SK-N-SH (cell line): ENCODE results near the gene MAGI2. TPM values are rescaled to one million over a fixed set of nuclear protein-coding genes. Genes with fewer than 3 reads are reported as not detected.

Experiments
- CTCF ChIA-PET: fragments of 300-600, 350-600 bp; formaldehyde crosslinking; extraction: SDS; loops from one replicate; lab custom pipeline; 2021; lab: Yijun Ruan, JAX
- POLR2A ChIA-PET: fragments of 350-600 bp; sonication (Branson Sonifier 250); formaldehyde crosslinking; extraction: SDS; loops from one replicate; lab custom pipeline; 2020; ENCODE audit warnings: antibody characterized with exemption, inconsistent platforms; lab: Yijun Ruan, JAX
- DNase-seq: peaks from one replicate; pipeline ENCODE4 v3.0.0; 2012
- H2AFZ ChIP-seq: fragments of 200-600 bp; sonication (generic); 2 replicates; pipeline ENCODE4 v1.8.1; 2016; ENCODE audit warnings: antibody characterized with exemption, mild to moderate bottlenecking, low read depth
- H3F3A ChIP-seq: fragments of 200-600 bp; sonication (generic); replicated peaks from 2 replicates; pipeline ENCODE3; 2016; ENCODE audit warnings: antibody characterized with exemption, mild to moderate bottlenecking; ENCODE audit not compliant: insufficient read depth
- H3K27ac ChIP-seq, 2 experiments: fragments of 200-500 bp in 1 of 2; fragments of 200-600 bp in 1 of 2; sonication (Bioruptor generic) in 1 of 2; sonication (generic), shearing (Covaris generic) in 1 of 2; 2 replicates each; pipeline versions ENCODE4 v1.5.1 to v1.6.1; 2014 to 2016; ENCODE audit warnings: low read depth in 2 of 2, inconsistent platforms in 1 of 2, low read length in 1 of 2, mild to moderate bottlenecking in 1 of 2, mixed read lengths in 1 of 2
- H3K27me3 ChIP-seq: fragments of 200-600 bp; sonication (generic), shearing (Covaris generic); 2 replicates; pipeline ENCODE4 v1.6.1; 2016; ENCODE audit warnings: mixed run types; ENCODE audit not compliant: insufficient read depth
- H3K36me3 ChIP-seq, 2 experiments: fragments of 200-500 bp in 1 of 2; fragments of 200-600 bp in 1 of 2; sonication (Bioruptor generic) in 1 of 2; sonication (generic) in 1 of 2; replicated peaks in 1 of 2; 2 replicates each; pipeline versions ENCODE3 to v1.5.1; 2014 to 2016; ENCODE audit warnings: low read length in 1 of 2, mild to moderate bottlenecking in 1 of 2; ENCODE audit not compliant: insufficient read depth in 2 of 2, control insufficient read depth in 1 of 2
- H3K4me1 ChIP-seq, 2 experiments: fragments of 200-500 bp in 1 of 2; fragments of 200-600 bp in 1 of 2; sonication (Bioruptor generic) in 1 of 2; sonication (generic), shearing (Covaris generic) in 1 of 2; 2 replicates each; pipeline versions ENCODE4 v1.5.1 to v1.6.1; 2014 to 2016; ENCODE audit warnings: low read depth in 1 of 2, low read length in 1 of 2, mixed run types in 1 of 2; ENCODE audit not compliant: insufficient read depth in 2 of 2, control insufficient read depth in 1 of 2
- H3K4me2 ChIP-seq: fragments of 200-600 bp; sonication (generic), shearing (Covaris generic); 2 replicates; pipeline ENCODE4 v1.6.1; 2017; ENCODE audit warnings: mixed run types
- H3K4me3 ChIP-seq, 2 experiments: fragments of 200-500 bp in 1 of 2; fragments of 200-600 bp in 1 of 2; sonication (Bioruptor generic) in 1 of 2; sonication (generic), shearing (Covaris generic) in 1 of 2; 2 replicates each; pipeline versions ENCODE4 v1.5.1 to v1.8.1; 2014 to 2016; ENCODE audit warnings: low read depth in 2 of 2, inconsistent platforms in 1 of 2, low read length in 1 of 2, mild to moderate bottlenecking in 1 of 2, mixed read lengths in 1 of 2, moderate library complexity in 1 of 2
- H3K79me2 ChIP-seq: fragments of 200-600 bp; sonication (generic); 2 replicates; pipeline ENCODE4 v1.8.1; 2017; ENCODE audit warnings: mild to moderate bottlenecking; ENCODE audit not compliant: insufficient read depth
- H3K9ac ChIP-seq: fragments of 200-600 bp; sonication (generic); 2 replicates; pipeline ENCODE4 v1.6.1; 2017; ENCODE audit warnings: mixed run types
- H3K9me2 ChIP-seq: fragments of 200-600 bp; sonication (generic); 2 replicates; pipeline ENCODE4 v1.6.1; 2017; ENCODE audit warnings: mixed run types
- H3K9me3 ChIP-seq: fragments of 200-600 bp; sonication (generic); 2 replicates; pipeline ENCODE4 v1.6.1; 2017; ENCODE audit warnings: mixed run types, mild to moderate bottlenecking, moderate library complexity
- H4K20me1 ChIP-seq: fragments of 200-600 bp; sonication (generic); 2 replicates; pipeline ENCODE4 v1.6.1; 2017; ENCODE audit warnings: mild to moderate bottlenecking, mixed run types; ENCODE audit not compliant: insufficient read depth
- EP300 ChIP-seq, 2 experiments: IDR thresholded peaks; 2 replicates each; pipeline versions ENCODE4 v1.4.0 to v1.6.1; 2012; ENCODE audit warnings: borderline replicate concordance in 1 of 2, low read depth in 1 of 2, low read length in 1 of 2
- FOSL2 ChIP-seq: IDR thresholded peaks from 2 replicates; pipeline ENCODE4 v1.4.0; 2012; ENCODE audit warnings: low read depth, mild to moderate bottlenecking, moderate library complexity, borderline replicate concordance
- GABPA ChIP-seq: IDR thresholded peaks from 2 replicates; pipeline ENCODE4 v1.4.0; 2012; ENCODE audit warnings: low read depth, mild to moderate bottlenecking
- IRF3 ChIP-seq: fragments of 150-350 bp; IDR thresholded peaks from 2 replicates; pipeline ENCODE4 v1.6.1; 2016; ENCODE audit warnings: mild to moderate bottlenecking, low read depth, low read length
- NRF1 ChIP-seq: IDR thresholded peaks from 2 replicates; pipeline ENCODE4 v1.6.1; 2012; ENCODE audit warnings: low read depth, mild to moderate bottlenecking, low read length
- RAD21 ChIP-seq: IDR thresholded peaks from 2 replicates; pipeline ENCODE4 v1.6.1; 2012; ENCODE audit warnings: mild to moderate bottlenecking, low read length
- RCOR1 ChIP-seq: fragments of 150-350 bp; IDR thresholded peaks from 2 replicates; pipeline ENCODE4 v1.6.1; 2017; ENCODE audit warnings: antibody characterized with exemption, low read length
- RFX5 ChIP-seq: IDR thresholded peaks from 2 replicates; pipeline ENCODE4 v1.6.1; 2012; ENCODE audit warnings: mild to moderate bottlenecking, improper control_type of control experiment, low read length
- SMC3 ChIP-seq: IDR thresholded peaks from 2 replicates; pipeline ENCODE4 v1.6.1; 2012; ENCODE audit warnings: low read depth, low read length, improper control_type of control experiment
- TAF1 ChIP-seq: IDR thresholded peaks from 2 replicates; pipeline ENCODE4 v1.6.1; 2012; ENCODE audit warnings: low read depth, mild to moderate bottlenecking, low read length, moderate library complexity, borderline replicate concordance
- TCF12 ChIP-seq: IDR thresholded peaks from 2 replicates; pipeline ENCODE4 v1.4.0; 2012
- USF1 ChIP-seq: IDR thresholded peaks from 2 replicates; pipeline ENCODE4 v1.4.0; 2012; ENCODE audit warnings: low read depth, borderline replicate concordance
- YY1 ChIP-seq: IDR thresholded peaks from 2 replicates; pipeline ENCODE4 v1.4.0; 2012; ENCODE audit warnings: low read depth, mild to moderate bottlenecking
- WGBS: methylation state at CpG from one replicate; pipeline ENCODE4 v1.1.6; 2017; ENCODE audit warnings: low lambda C conversion rate; 5-methylcytosine and 5-hydroxymethylcytosine counted together
- polyA plus RNA-seq, 3 experiments: library from polyadenylated mRNA; depleted of rRNA; stranded (reverse); fragments of >200 nt; gene quantifications; 2 replicates each; pipeline ENCODE4 v1.2.3, GENCODE V29; 2012
- TF ChIP-seq, protein P1 (sequence below): fragments of 200-600 bp; sonication (generic); IDR thresholded peaks from 2 replicates; pipeline ENCODE4 v1.6.1; 2017; ENCODE audit warnings: antibody characterized with exemption, mild to moderate bottlenecking, moderate library complexity
- TF ChIP-seq, protein P2 (sequence below): IDR thresholded peaks from 2 replicates; pipeline ENCODE4 v1.4.0; 2012; ENCODE audit warnings: low read depth
- TF ChIP-seq, protein P3 (sequence below): IDR thresholded peaks from 2 replicates; pipeline ENCODE4; 2012

The MAGI2 gene
- polyA plus RNA-seq, 1 of the 3 experiments (the other 2 are of a cell fraction), result 1.1 TPM

- TF ChIP-seq USF1, result peak; percentile 79; the same call in 1 of the 2 replicates
- TF ChIP-seq, protein P1, sequence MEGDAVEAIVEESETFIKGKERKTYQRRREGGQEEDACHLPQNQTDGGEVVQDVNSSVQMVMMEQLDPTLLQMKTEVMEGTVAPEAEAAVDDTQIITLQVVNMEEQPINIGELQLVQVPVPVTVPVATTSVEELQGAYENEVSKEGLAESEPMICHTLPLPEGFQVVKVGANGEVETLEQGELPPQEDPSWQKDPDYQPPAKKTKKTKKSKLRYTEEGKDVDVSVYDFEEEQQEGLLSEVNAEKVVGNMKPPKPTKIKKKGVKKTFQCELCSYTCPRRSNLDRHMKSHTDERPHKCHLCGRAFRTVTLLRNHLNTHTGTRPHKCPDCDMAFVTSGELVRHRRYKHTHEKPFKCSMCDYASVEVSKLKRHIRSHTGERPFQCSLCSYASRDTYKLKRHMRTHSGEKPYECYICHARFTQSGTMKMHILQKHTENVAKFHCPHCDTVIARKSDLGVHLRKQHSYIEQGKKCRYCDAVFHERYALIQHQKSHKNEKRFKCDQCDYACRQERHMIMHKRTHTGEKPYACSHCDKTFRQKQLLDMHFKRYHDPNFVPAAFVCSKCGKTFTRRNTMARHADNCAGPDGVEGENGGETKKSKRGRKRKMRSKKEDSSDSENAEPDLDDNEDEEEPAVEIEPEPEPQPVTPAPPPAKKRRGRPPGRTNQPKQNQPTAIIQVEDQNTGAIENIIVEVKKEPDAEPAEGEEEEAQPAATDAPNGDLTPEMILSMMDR, result no peak
- TF ChIP-seq SMC3, result no peak
- no peak for TF ChIP-seq IRF3
- no peak for TF ChIP-seq RFX5
- peak; percentile 28; the same call in 1 of the 2 replicates for TF ChIP-seq TAF1
- no peak for TF ChIP-seq GABPA
Measured at GRCh38 chr7:78141522-78142281, 1311.8 kb downstream of the MAGI2 start (continued).

DNA sequence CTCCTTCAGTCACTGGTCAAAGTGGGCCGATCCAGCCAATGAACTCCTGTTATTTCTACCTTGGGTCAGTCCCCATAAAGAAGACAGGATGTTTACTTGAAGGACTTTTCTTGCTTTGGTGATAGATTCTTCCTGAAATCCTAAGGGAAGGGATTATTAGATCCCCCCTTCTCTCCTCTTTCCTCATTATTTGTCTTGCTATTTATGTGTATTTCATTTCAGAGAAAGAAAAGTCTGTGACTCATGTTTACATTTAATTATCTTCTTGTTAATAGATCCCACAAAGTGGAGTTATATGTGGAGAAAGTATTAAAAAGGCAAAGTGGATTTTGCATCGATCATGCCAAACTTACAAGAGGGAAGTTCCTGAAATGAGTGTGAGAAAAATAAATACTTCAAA is 1313.4 kb downstream of the MAGI2 start:
- peak overlapping the region; percentile 91 to 95 for H3K27ac ChIP-seq
- H3K9me3 ChIP-seq, result no peaks in the 10 kb centered on the region
- TF ChIP-seq NRF1, result no peak
- TF ChIP-seq YY1, result no peak
- no peak for TF ChIP-seq TAF1
- no peak for TF ChIP-seq EP300 (IDR thresholded peaks at IDR 0.05; ENCODE audit: borderline replicate concordance in 1 of 2, low read depth in 1 of 2, low read length in 1 of 2)
- TF ChIP-seq, protein P2, sequence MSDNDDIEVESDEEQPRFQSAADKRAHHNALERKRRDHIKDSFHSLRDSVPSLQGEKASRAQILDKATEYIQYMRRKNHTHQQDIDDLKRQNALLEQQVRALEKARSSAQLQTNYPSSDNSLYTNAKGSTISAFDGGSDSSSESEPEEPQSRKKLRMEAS, result no peak
- no peak for TF ChIP-seq RCOR1
- TF ChIP-seq, protein P3, sequence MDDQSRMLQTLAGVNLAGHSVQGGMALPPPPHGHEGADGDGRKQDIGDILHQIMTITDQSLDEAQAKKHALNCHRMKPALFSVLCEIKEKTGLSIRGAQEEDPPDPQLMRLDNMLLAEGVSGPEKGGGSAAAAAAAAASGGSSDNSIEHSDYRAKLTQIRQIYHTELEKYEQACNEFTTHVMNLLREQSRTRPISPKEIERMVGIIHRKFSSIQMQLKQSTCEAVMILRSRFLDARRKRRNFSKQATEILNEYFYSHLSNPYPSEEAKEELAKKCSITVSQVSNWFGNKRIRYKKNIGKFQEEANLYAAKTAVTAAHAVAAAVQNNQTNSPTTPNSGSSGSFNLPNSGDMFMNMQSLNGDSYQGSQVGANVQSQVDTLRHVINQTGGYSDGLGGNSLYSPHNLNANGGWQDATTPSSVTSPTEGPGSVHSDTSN, result no peak
- TF ChIP-seq FOSL2, result no peak
- TF ChIP-seq TCF12, result no peak
- no peak for TF ChIP-seq SMC3
- no peak for TF ChIP-seq RAD21
- TF ChIP-seq, protein P1, result no peak
- peaks cover 31 to 32% of the 10 kb centered on the region in 2 experiments for H3K4me1 ChIP-seq
- 53% methylated on average over 2 of the region's 2 CpGs for WGBS
- no peaks in the 10 kb centered on the region for H3K27me3 ChIP-seq
- no peaks in the 10 kb centered on the region for H4K20me1 ChIP-seq
- peak overlapping the region; percentile 1; the same call in 1 of the 2 replicates for H3K9ac ChIP-seq
- H3K9me2 ChIP-seq, result no peaks in the 10 kb centered on the region; the same call in 1 of the 2 replicates
- H3K36me3 ChIP-seq, result no peaks in the 10 kb centered on the region
- H3K4me3 ChIP-seq, result no peak overlapping the region
- H2AFZ ChIP-seq, result no peak overlapping the region; the same call in 1 of the 2 replicates
- H3K79me2 ChIP-seq, result no peaks in the 10 kb centered on the region
- POLR2A ChIA-PET, result no interaction called here
- peaks cover 33% of the 10 kb centered on the region for H3F3A ChIP-seq
- CTCF ChIA-PET, result interaction anchor here (1.0 to 1.5 kb wide), 2 partner anchors 15 to 119 kb away, joined by 3 to 4 read pairs; no protein-coding TSS in a partner anchor
- H3K4me2 ChIP-seq, result peak overlapping the region; percentile 61; the same call in 1 of the 2 replicates
- DNase-seq, result no peak
